K562 (cell line): ENCODE measurements around the gene MATCAP1. TPM values are rescaled to one million over a fixed set of nuclear protein-coding genes. Genes with fewer than 3 reads are reported as not detected.

Experiments
- ATAC-seq: fragments of 200-7000 bp; cut with Tn5 transposase; 3 replicates; pipeline ENCODE4 v1.9.1; 2020; ENCODE audit warnings: moderate library complexity
- BruUV-seq: library from RNA; stranded (reverse); fragments of 400-500 nt; replicated peaks from 2 replicates; lab custom pipeline; 2021; lab: Mats Ljungman, UMichigan
- CTCF ChIA-PET: fragments of 300-600 bp; formaldehyde crosslinking; extraction: SDS; loops from one replicate; lab custom pipeline; 2021; ENCODE audit warnings: low intra/inter-chr PET ratio; lab: Yijun Ruan, JAX
- POLR2A ChIA-PET: fragments of 300-600, 350-650 bp; sonication (Branson Sonifier 250); formaldehyde crosslinking; extraction: SDS; loops from one replicate; lab custom pipeline; 2021; ENCODE audit warnings: antibody characterized with exemption, inconsistent platforms; lab: Yijun Ruan, JAX
- DNase-seq, 4 experiments: peaks; one replicate each; pipeline versions ENCODE4 v3.0.0 to v3.0.0-alpha.2; 2011 to 2018; ENCODE audit warnings: low spot score in 3 of 4, mixed read lengths in 3 of 4; ENCODE audit errors: extremely low read depth in 1 of 4
- FAIRE-seq: peaks from 2 replicates; lab custom pipeline; 2011; peaks lifted over from hg19 to GRCh38; lab: Jason Lieb, UNC
- H2AFZ ChIP-seq: 2 replicates; pipeline ENCODE4 v1.6.0; 2011; ENCODE audit warnings: low read depth, low read length, control low read depth, inconsistent platforms
- H3K27ac ChIP-seq: fragments of 200-600 bp; 3 replicates; pipeline ENCODE4 v1.8.0; 2011; ENCODE audit warnings: low read depth, mild to moderate bottlenecking, control low read depth, inconsistent platforms, low read length, moderate library complexity, mixed read lengths; ENCODE audit errors: extremely low read depth
- H3K27me3 ChIP-seq, 2 experiments: fragments of 300-600 bp in 1 of 2; 2 replicates in 1 of 2; 3 replicates in 1 of 2; pipeline versions ENCODE4 v1.6.0 to v1.8.0; 2011; ENCODE audit warnings: inconsistent platforms in 2 of 2, low read length in 2 of 2, mild to moderate bottlenecking in 1 of 2, mixed read lengths in 1 of 2, moderate library complexity in 1 of 2; ENCODE audit not compliant: control insufficient read depth in 2 of 2, insufficient read depth in 2 of 2
- H3K36me3 ChIP-seq: fragments of 300-600 bp; 3 replicates; pipeline ENCODE4 v1.8.0; 2011; ENCODE audit warnings: mild to moderate bottlenecking, low read length, inconsistent platforms; ENCODE audit not compliant: control insufficient read depth, insufficient read depth
- H3K4me1 ChIP-seq, 2 experiments: fragments of 200-600 bp in 1 of 2; replicated peaks in 1 of 2; 2 replicates in 1 of 2; 3 replicates in 1 of 2; pipeline versions ENCODE4 v1.5.1 to v1.8.0; 2011; ENCODE audit warnings: inconsistent platforms in 2 of 2, low read length in 2 of 2, mild to moderate bottlenecking in 1 of 2, mixed read lengths in 1 of 2, moderate library complexity in 1 of 2; ENCODE audit not compliant: control insufficient read depth in 2 of 2, insufficient read depth in 2 of 2
- H3K4me2 ChIP-seq: 2 replicates; pipeline ENCODE4 v1.6.1; 2011; ENCODE audit warnings: low read length, control low read depth, inconsistent platforms, mixed read lengths; ENCODE audit not compliant: insufficient read depth
- H3K4me3 ChIP-seq: fragments of 200-600 bp; sonication (generic), shearing (Covaris generic); 2 replicates; pipeline ENCODE4 v1.5.1; 2016; ENCODE audit warnings: control low read depth, inconsistent platforms
- H3K79me2 ChIP-seq: fragments of 200-600 bp; 3 replicates; pipeline ENCODE4 v1.8.0; 2011; ENCODE audit warnings: low read length, inconsistent platforms; ENCODE audit not compliant: control insufficient read depth, insufficient read depth
- H3K9ac ChIP-seq, 2 experiments: 2 replicates each; pipeline versions ENCODE4 v1.6.0 to v1.6.1; 2011; ENCODE audit warnings: low read depth in 2 of 2, low read length in 2 of 2, control low read depth in 1 of 2, inconsistent platforms in 1 of 2, mild to moderate bottlenecking in 1 of 2, mixed read lengths in 1 of 2; ENCODE audit not compliant: insufficient read depth in 1 of 2
- H3K9me1 ChIP-seq: one replicate; pipeline ENCODE4 v1.6.0; 2011; ENCODE audit warnings: inconsistent platforms, mild to moderate bottlenecking, low read length, moderate library complexity; ENCODE audit not compliant: control insufficient read depth, insufficient read depth
- H3K9me3 ChIP-seq: replicated peaks from 2 replicates; pipeline ENCODE4 v1.5.1; 2011; ENCODE audit warnings: low read depth, low read length, inconsistent platforms; ENCODE audit not compliant: control insufficient read depth, insufficient read depth
- H4K20me1 ChIP-seq: replicated peaks from 2 replicates; pipeline ENCODE4 v1.6.1; 2011; ENCODE audit warnings: low read length, inconsistent platforms, mixed read lengths; ENCODE audit not compliant: control insufficient read depth, insufficient read depth
- KLF16 ChIP-seq: IDR thresholded peaks from 2 replicates; pipeline ENCODE4 v1.6.1; 2016; ENCODE audit warnings: antibody characterized with exemption
- WHSC1 ChIP-seq: IDR thresholded peaks from one replicate; pipeline ENCODE4 v1.6.1; 2012; ENCODE audit warnings: low read length, control low read depth, inconsistent platforms
- ZFX ChIP-seq: sonication (generic); formaldehyde crosslinking; IDR thresholded peaks from 2 replicates; pipeline ENCODE4 v1.8.0; 2022; ENCODE audit warnings: mild to moderate bottlenecking, missing genetic modification reagents, moderate library complexity
- WGBS: fragments of 100-300 bp; shearing (Covaris generic); methylation state at CpG from one replicate; pipeline ENCODE4 v1.1.6; 2016; ENCODE audit warnings: low coverage, mixed read lengths; ENCODE audit not compliant: insufficient coverage; ENCODE audit errors: missing lambda C conversion rate; 5-methylcytosine and 5-hydroxymethylcytosine counted together
- in situ Hi-C: fragments of 300-500 bp; cut with MboI; formaldehyde crosslinking; loops from 4 replicates; pipeline ENCODE4 v1.15.0; 2018; ENCODE audit warnings: inconsistent platforms, mixed read lengths
- intact Hi-C: fragments of 100-400 bp; cut with micrococcal nuclease; formaldehyde crosslinking; loops from 2 replicates; pipeline ENCODE4 v1.14.2; 2022
- polyA plus RNA-seq, 8 experiments: library from polyadenylated mRNA; depleted of rRNA in 4 of 8; stranded (reverse) in 5 of 8; unstranded in 3 of 8; fragments of >200 nt; fragmentation: Nextera tagmentation in 2 of 8; fragmentation: Illumina TruSeq in 1 of 8; extraction: Ambion mirVana in 2 of 8; extraction: Trizol in 1 of 8; gene quantifications; 2 replicates each; pipeline versions ENCODE4 v1.2.1 to v1.2.3, GENCODE V29; 2011 to 2014; ENCODE audit warnings: inconsistent platforms in 1 of 8, missing spikeins in 1 of 8
- total RNA-seq, 7 experiments: library from RNA; depleted of rRNA in 6 of 7; stranded (reverse); fragments of >200 nt in 6 of 7; fragmentation: Illumina TruSeq in 2 of 7; extraction: Trizol in 2 of 7; gene quantifications; 2 replicates each; pipeline versions ENCODE4 v1.2.1 to v1.2.3, GENCODE V29; 2011 to 2021; ENCODE audit warnings: low replicate concordance in 1 of 7
- TF ChIP-seq, protein P1 (sequence below): fragments of 200-800 bp; sonication (Bioruptor generic); IDR thresholded peaks from 2 replicates; pipeline ENCODE4 v1.6.1; 2017; ENCODE audit warnings: missing genetic modification characterization, missing compliant biosample characterization

MATCAP1 gene
- total and polyA plus RNA-seq, 9 of the 15 experiments (the other 6 are each of a cell fraction or from before 2014, with no cell fraction given) = 3.4 to 20.5 (median 10.3) TPM

DNA sequence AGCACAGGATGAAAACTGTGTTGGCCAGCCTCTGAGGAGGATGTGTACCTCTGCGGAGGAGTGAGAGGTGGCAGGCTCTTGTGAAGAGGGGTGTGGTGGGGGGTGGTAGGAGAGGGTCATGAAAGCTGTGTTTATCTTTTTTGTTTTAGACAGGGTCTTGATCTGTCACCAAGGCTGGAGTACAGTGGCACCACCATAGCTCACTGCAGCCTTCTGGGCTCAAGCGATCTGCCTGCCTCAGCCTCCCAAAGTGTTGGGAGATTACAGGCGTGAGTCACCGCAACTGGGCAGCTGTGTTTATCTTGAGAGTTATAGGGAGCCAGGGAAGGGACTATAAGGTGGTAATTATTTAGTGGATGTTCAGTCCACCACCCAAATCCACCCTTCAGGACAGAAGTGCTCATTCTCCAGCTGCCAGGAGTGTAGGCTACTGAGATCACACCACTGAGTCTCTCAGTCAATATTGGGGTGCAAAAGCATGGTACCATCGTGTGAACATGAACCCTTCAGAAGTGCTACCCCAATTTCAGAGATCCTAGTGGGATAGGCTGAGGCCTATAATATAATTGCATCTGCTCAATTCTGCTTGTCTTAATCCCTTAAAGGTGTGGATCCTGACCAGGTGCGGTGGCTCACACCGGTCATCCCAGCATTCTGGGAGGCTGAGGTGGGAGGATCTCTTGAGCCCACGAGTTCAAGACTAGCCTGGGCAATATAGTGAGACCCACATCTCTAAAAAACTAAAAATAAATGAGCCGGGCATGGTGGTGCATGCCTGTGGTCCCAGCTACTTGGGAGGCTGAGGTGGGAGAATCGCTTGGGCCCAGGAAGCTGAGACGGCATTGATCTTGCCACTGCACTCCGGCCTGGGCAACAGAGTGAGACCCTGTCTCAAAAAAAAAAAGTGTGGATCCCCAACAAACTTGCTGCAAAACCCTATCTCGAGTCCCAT, 7.0 kb upstream of the MATCAP1 start (continued):
- TF ChIP-seq KLF16 = no peak

DNA sequence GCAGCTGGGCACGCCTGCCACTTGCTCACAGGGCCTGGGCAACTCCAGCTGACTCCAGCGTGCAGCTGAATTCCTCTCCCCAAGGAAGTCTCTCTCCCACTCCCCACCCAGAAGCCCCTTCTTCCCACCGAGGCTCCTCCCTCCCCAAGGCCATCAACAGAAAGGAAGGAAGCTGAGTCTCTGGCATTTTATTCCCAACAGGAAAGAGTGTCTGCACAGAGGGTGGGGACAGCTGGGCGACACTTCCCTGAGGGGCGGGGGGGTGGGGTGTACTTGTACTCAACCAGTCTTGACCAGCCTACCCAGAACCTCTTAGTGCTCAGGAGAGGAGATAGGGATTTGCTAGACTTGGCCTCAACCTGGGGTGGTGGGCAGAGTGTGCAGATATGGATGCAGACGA, 6.3 kb upstream of the MATCAP1 start, which contains the start of gene EXOC3L1:
EXOC3L1 (minus strand) TSS at position 96 of the 400 bp plus-strand sequence. CDS start 460 bp downstream, outside the sequence.
- Histone ChIP-seq H3K4me3 (no peak within 1 kb of the TSS), H3K27me3 (no peaks in the 10 kb centered on the region), H3K9ac (peak within 1 kb of the TSS; percentile 13 to 63; a peak in 2 of 4 replicates), H3K9me3 (no peaks in the 10 kb centered on the region), H3K79me2 (peaks cover 38% of the 10 kb centered on the region), H3K4me2 (peak within 1 kb of the TSS; percentile 97), H4K20me1 (peaks cover 7% of the 10 kb centered on the region; the same call in 1 of the 2 replicates), H3K36me3 (peaks cover 23% of the 10 kb centered on the region), H3K4me1 (peaks cover 42 to 72% of the 10 kb centered on the region in 2 experiments), H3K9me1 (no peaks in the 10 kb centered on the region), H2AFZ (peak within 1 kb of the TSS; percentile 25), H3K27ac (peak within 1 kb of the TSS; percentile 11; the same call in 1 of the 3 replicates)
- WGBS = 36% methylated on average over 4 of the region's 6 CpGs
- DNase-seq (no peak), FAIRE-seq (no peak), ATAC-seq (no peak)
- in situ Hi-C loops (no loop called here), intact Hi-C loops (loop anchor here (5.0 kb wide), 1 partner anchor 37 kb away; the partner anchor contains the start of gene TMEM208)
- TF ChIP-seq WHSC1 (no peak), ZFX (CRISPR knock-in tag) (no peak)
- TF ChIP-seq, protein P1, sequence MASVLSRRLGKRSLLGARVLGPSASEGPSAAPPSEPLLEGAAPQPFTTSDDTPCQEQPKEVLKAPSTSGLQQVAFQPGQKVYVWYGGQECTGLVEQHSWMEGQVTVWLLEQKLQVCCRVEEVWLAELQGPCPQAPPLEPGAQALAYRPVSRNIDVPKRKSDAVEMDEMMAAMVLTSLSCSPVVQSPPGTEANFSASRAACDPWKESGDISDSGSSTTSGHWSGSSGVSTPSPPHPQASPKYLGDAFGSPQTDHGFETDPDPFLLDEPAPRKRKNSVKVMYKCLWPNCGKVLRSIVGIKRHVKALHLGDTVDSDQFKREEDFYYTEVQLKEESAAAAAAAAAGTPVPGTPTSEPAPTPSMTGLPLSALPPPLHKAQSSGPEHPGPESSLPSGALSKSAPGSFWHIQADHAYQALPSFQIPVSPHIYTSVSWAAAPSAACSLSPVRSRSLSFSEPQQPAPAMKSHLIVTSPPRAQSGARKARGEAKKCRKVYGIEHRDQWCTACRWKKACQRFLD (CRISPR knock-in tag) = 0 out of 2 replicates have a peak, but pooled peaks have one; percentile 33
- ChIA-PET CTCF (interaction anchor here (0.7 kb wide), 1 partner anchor 29 kb away, joined by 3 read pairs; no protein-coding TSS in a partner anchor), POLR2A (interaction anchor here (0.6 to 1.1 kb wide), 6 partner anchors 13 to 88 kb away, joined by 3 to 4 read pairs (median 4); partner anchors contain the start of genes FBXL8 and TRADD)
- no TSS peak for BruUV-seq
